Ascending aorta (tissue), 2 donors: ENCODE results near the gene SPAG6. TPM values are rescaled to one million over a fixed set of nuclear protein-coding genes. Genes with fewer than 3 reads are reported as not detected.
"Not testable (repeated sequence)": the region's sequence is repeated elsewhere in the genome, so short reads cannot be mapped to it uniquely, and the experiment has no call there.

Experiments used
- DNase-seq, 2 donors: peaks; one replicate each; pipeline ENCODE4 v3.0.0-alpha.2; 2019; ENCODE audit warnings: low spot score in 2 of 2
- H3K27ac ChIP-seq, 2 donors: fragments of 200-600 bp; sonication (generic); one replicate each; pipeline ENCODE4 v1.5.1; 2016 to 2017; ENCODE audit warnings: mild to moderate bottlenecking in 1 of 2
- H3K27me3 ChIP-seq: fragments of 200-600 bp; sonication (generic); one replicate; pipeline ENCODE4 v1.5.1; 2017
- H3K36me3 ChIP-seq, 2 donors: fragments of 200-600 bp; sonication (generic); one replicate each; pipeline ENCODE4 v1.5.1; 2016
- H3K4me1 ChIP-seq, 2 donors: fragments of 200-600 bp; sonication (generic); one replicate each; pipeline ENCODE4 v1.5.1; 2016 to 2017; ENCODE audit warnings: mild to moderate bottlenecking in 1 of 2
- H3K4me3 ChIP-seq, 2 donors: fragments of 200-600 bp; sonication (generic); one replicate each; pipeline ENCODE4 v1.5.1; 2016 to 2017; ENCODE audit warnings: mild to moderate bottlenecking in 1 of 2
- H3K9me3 ChIP-seq, 2 donors: fragments of 200-600 bp; sonication (generic); one replicate each; pipeline ENCODE4 v1.5.1; 2016
- CTCF ChIP-seq, 3 experiments: fragments of 200-600 bp in 2 of 3; fragments of 450-650 bp in 1 of 3; sonication (generic) in 2 of 3; IDR thresholded peaks; one replicate each; pipeline ENCODE4 v1.5.1; 2016 to 2019; ENCODE audit warnings: antibody characterized with exemption in 3 of 3, mild to moderate bottlenecking in 1 of 3, moderate library complexity in 1 of 3
- intact Hi-C: fragments of 100-400 bp; cut with DNase I; formaldehyde crosslinking; loops from one replicate; pipeline ENCODE4 v1.15.1; 2023
- total RNA-seq: library from RNA; depleted of rRNA; stranded (reverse); fragments of >200 nt; gene quantifications from one replicate; pipeline ENCODE4 v1.1.0, GENCODE V29; 2016

SPAG6 gene
- total RNA-seq, 1 donor from 2014 or later, result not detected

- Histone ChIP-seq H3K27ac (no peak overlapping the region), H3K27me3 (no peaks in the 10 kb centered on the region), H3K36me3 (no peaks in the 10 kb centered on the region), H3K4me1 (no peaks in the 10 kb centered on the region), H3K9me3 (no peaks in the 10 kb centered on the region), H3K4me3 (no peak overlapping the region)
- DNase-seq, result no peak
- TF ChIP-seq CTCF (IDR thresholded peaks at IDR 0.05), result no peak
- intact Hi-C loops, result no loop called here
These were observed 35.9 kb upstream of the SPAG6 start for GRCh38 chr10:22309180-22310000.

- intact Hi-C loops, result loop anchor here (5.0 to 10.0 kb wide), 3 partner anchors 37 to 975 kb away; partner anchors contain the start of gene SPAG6
- not testable (repeated sequence) for H3K4me3 ChIP-seq, H3K27me3 ChIP-seq, H3K27ac ChIP-seq, DNase-seq, H3K4me1 ChIP-seq, H3K9me3 ChIP-seq, H3K36me3 ChIP-seq
These were observed 35.3 kb upstream of the SPAG6 start for GRCh38 chr10:22310012-22310411.

GRCh38 chr10:22310928-22311327 lies 34.4 kb upstream of the SPAG6 start:
- peaks cover 0 to 5% of the 10 kb centered on the region in 2 donors for H3K4me1 ChIP-seq
- intact Hi-C loops, result loop anchor here (5.0 to 10.0 kb wide), 3 partner anchors 36 to 976 kb away; partner anchors contain the start of gene SPAG6
- H3K9me3 ChIP-seq, result no peaks in the 10 kb centered on the region
- no peak for TF ChIP-seq CTCF (IDR thresholded peaks at IDR 0.05)
- no peaks in the 10 kb centered on the region for H3K27me3 ChIP-seq
- no peaks in the 10 kb centered on the region for H3K36me3 ChIP-seq
- H3K27ac ChIP-seq, result no peak overlapping the region
- no peak for DNase-seq
- H3K4me3 ChIP-seq, result no peak overlapping the region

- no peak for TF ChIP-seq CTCF (IDR thresholded peaks at IDR 0.05)
- no peaks in the 10 kb centered on the region for H3K27me3 ChIP-seq
- no peak overlapping the region for H3K27ac ChIP-seq
- intact Hi-C loops, result loop anchor here (5.0 to 10.0 kb wide), 6 partner anchors 32 to 980 kb away; partner anchors contain the start of gene SPAG6
- no peak for DNase-seq
- peak overlapping the region in 1 of 2 donors; percentile 91 for H3K4me3 ChIP-seq
- no peaks in the 10 kb centered on the region for H3K36me3 ChIP-seq
- no peaks in the 10 kb centered on the region for H3K9me3 ChIP-seq
- peaks cover 4 to 24% of the 10 kb centered on the region in 2 donors for H3K4me1 ChIP-seq
These were observed 30.4 kb upstream of the SPAG6 start for GRCh38 chr10:22314852-22315251.

- Histone ChIP-seq H3K27me3 (no peaks in the 10 kb centered on the region), H3K4me1 (peaks cover 4 to 27% of the 10 kb centered on the region in 2 donors), H3K4me3 (peak overlapping the region; percentile 91 to 94), H3K27ac (peak overlapping the region; percentile 89 to 90), H3K36me3 (no peaks in the 10 kb centered on the region), H3K9me3 (no peaks in the 10 kb centered on the region)
- intact Hi-C loops, result loop anchor here (1.0 to 10.0 kb wide), 7 partner anchors 63 to 981 kb away; no protein-coding TSS in a partner anchor
- no peak for DNase-seq
- no peak for TF ChIP-seq CTCF (IDR thresholded peaks at IDR 0.05)
These were observed 29.6 kb upstream of the SPAG6 start for GRCh38 chr10:22315455-22316285.
